KBM-7 (cell line): ENCODE data around the gene PRR23C.
"Not testable (repeated sequence)": the region's sequence is repeated elsewhere in the genome, so short reads cannot be mapped to it uniquely, and the experiment has no call there.

ENCODE experiments used
- DNase-seq: peaks from one replicate; pipeline ENCODE4 v3.0.0-alpha.2; 2015
- in situ Hi-C: fragments of 300-500 bp; cut with MboI; formaldehyde crosslinking; loops from 2 replicates; pipeline ENCODE4 v1.14.3; 2020; ENCODE audit warnings: low sequenced_read_pairs, low pct_unique_long_range_greater_than_20kb, mixed read lengths

Gene PRR23C

GRCh38 chr3:139044366-139045210, at the start of gene PRR23C:
Gene PRR23C, minus strand, starts transcription at chr3:139044892. Its CDS starts 272 bp downstream, at chr3:139044620.
- in situ Hi-C loops = no loop called here
- no peak for DNase-seq

- no peak for DNase-seq
- in situ Hi-C loops = no loop called here
These were observed 49.1 kb upstream of the PRR23C start for GRCh38 chr3:139093840-139094239.

GRCh38 chr3:139088462-139089324, 44.0 kb upstream of the PRR23C start:
- in situ Hi-C loops = no loop called here
- DNase-seq = no peak

- DNase-seq = no peak
- in situ Hi-C loops = no loop called here
These were observed 42.9 kb upstream of the PRR23C start for GRCh38 chr3:139087621-139088020.

GRCh38 chr3:139084176-139084575, 39.5 kb upstream of the PRR23C start:
- in situ Hi-C loops = no loop called here
- DNase-seq = no peak

GRCh38 chr3:139074565-139075115, 29.9 kb upstream of the PRR23C start:
- in situ Hi-C loops = no loop called here
- DNase-seq = peak; percentile 3

DNA sequence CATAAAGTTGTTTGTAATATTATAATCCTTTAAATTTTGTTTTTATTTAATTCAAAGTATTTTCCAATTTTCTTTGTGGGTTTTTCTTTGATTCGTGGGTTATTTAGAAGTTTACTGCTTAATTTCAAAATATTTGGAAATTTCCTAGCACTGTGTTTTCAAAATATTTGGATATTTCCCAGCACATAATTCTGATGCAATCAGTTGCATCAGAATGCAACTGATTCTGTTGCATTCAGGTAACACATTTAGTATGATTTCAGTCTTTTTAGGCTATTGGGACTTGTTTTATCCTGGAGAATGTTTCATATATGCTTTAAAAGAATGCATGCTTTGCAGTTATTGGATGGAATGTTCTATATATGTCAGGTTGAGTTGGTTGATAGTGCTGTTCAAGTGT, 18.2 kb upstream of the PRR23C start:
- in situ Hi-C loops = no loop called here
- DNase-seq = no peak

GRCh38 chr3:139052802-139053600, 8.3 kb upstream of the PRR23C start:
- in situ Hi-C loops = no loop called here

GRCh38 chr3:139043554-139044365, 932 bp downstream of the PRR23C start:
- in situ Hi-C loops = no loop called here
- DNase-seq = no peak

More at GRCh38 chr3:139052802-139053600, 8.3 kb upstream of the PRR23C start:
- no peak for DNase-seq

GRCh38 chr3:139037478-139037877, 7.2 kb downstream of the PRR23C start:
- no peak for DNase-seq
- in situ Hi-C loops = no loop called here

DNA sequence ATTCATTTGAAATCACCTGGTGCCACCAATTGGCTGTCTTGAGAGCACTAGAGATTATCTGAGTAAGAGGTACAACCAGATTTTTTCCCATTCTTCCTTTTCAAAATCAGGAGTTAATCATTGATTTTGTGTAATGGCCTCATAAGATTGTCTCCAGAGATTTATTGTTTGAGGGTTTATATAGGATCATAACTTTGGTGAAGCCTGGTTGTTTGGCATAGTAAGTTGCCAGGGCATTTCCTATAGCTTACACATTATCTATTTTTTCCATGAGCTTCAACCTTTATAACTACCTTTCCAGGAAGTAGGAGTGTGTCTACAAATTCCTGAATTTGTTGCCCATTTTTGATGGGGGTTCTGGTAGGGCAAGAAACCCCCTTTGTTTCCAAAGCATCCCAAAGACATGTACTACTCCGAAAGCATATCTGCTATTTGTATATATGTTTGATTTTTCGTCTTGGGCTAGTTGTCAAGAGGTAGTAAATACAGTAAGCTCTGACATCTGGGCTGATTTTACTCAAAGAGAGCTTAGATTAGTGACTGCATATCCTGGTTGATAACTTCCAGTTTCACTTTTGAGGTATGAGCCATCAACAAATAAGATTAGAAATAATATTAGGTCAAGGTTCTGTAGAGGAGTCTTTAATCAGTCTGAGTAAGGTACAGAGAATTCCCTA, 12.2 kb downstream of the PRR23C start:
- DNase-seq = no peak
- in situ Hi-C loops = no loop called here

DNA sequence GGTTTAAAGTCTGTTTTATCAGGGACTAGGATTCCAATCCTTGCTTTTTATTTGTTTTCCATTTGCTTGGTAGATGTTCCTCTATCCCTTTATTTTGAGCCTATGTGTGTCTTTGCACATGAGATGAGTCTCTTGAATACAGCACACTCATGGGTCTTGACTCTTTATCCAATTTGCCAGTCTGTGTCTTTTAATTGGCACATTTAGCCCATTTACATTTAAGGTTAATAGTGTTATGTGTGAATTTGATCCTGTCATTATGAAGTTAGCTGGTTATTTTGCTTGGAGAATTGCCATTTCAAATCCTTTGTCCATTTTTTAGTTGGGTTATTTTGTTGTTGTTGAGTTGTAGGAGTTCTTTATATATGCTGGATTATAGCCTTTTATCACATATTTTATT, 14.1 kb downstream of the PRR23C start:
- DNase-seq, in situ Hi-C loops: not testable (repeated sequence)

DNA sequence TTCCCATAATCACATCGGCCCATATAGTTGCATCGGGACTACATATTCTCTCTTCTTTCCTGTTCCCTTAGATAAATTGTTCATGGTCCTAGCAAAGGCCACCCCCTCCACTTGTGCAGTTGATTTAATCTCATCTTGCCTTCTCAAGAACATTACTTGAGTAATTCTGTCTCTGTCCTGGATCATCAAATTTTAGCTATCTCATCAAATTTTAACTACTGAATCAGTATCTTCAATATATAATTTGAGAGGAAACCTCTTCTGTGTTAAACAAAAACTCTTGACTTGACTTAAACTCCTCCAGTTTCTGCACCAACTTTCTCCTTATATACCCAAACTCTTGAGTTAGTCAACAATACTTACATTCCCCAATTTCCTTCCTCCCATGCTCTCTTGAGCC, 19.7 kb downstream of the PRR23C start:
- DNase-seq = no peak
- in situ Hi-C loops = no loop called here

- in situ Hi-C loops = no loop called here
- DNase-seq = peak; percentile 7
These were observed 23.8 kb downstream of the PRR23C start, which contains the start of gene PRR23B for GRCh38 chr3:139020868-139021234. Gene PRR23B, minus strand, starts transcription at chr3:139020926. Its CDS starts 265 bp downstream, at chr3:139020661.

GRCh38 chr3:139020036-139020867, 24.4 kb downstream of the PRR23C start:
- in situ Hi-C loops = no loop called here
- DNase-seq = no peak

DNA sequence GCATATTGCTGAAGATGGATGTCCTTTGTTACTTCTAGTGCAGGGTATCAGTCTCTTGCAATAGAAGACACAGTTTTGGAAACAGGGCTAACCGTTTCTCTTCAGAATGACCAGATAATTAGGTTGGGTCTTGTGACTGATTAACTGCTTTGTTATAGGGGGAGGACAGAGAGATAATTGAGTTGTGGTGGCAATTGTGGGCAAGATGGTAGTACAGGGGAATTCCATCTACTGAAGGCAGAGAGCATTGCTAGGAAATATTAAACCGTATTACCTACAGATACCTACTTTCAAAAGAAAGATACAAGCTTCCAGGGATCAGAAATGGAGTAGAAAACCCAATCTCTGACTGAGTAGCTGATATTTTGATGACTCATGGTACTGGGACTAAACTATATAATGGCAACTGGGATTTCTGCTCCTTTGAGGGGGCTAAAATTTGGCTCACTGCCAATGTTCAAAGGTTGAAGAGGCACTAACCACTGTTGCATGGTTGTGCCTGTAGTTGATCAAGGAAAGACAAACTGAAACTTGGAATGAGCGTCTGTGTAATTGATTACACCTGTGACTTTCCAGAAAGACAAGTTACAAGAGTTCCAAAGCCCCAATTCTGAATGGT, 28.2 kb downstream of the PRR23C start:
- DNase-seq = no peak

More for the DNA sequence above, 28.2 kb downstream of the PRR23C start:
- in situ Hi-C loops = no loop called here
